Activated CD4-positive, CD25-positive, alpha-beta regulatory T cell (primary cell): ENCODE data around the gene ZSCAN10.

Source experiments
- DNase-seq, 4 experiments: peaks; one replicate each; lab custom pipeline; 2025; lab: John Stamatoyannopoulos, UW

ZSCAN10 gene

DNA sequence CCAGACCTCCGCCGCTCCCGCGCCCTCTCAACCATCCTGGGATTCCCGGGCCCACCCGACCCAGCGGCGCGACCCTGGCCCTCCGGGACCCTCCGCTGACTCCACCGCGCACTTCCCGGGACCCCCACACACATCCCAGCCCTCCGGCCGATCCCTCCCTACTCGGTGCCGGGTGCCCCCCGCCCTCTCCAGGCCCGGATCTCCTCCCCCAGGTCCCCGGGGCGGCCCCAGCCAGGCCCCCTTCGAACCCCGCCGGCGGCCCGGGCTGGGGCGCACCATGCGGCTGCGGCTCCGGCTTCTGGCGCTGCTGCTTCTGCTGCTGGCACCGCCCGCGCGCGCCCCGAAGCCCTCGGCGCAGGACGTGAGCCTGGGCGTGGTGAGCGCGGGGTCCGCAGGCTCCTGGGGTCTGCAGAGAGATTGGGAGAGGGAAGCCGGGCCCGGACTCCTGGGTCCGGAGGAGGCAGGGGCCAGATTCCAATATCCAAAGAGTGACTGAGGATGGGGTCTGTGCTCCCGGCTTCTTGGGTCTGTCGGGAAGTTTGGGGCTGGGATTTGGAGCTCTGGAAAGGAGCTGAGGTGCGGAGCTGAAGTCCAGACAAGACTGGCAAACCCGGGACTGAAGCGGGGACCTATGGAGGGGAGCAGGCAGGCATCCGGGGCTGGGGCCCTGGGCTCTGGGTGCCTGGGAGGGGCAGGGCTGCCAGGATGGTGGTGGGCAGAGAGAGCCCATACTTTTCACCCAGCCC, 52.3 kb downstream of the ZSCAN10 start:
- no peak for DNase-seq

DNA sequence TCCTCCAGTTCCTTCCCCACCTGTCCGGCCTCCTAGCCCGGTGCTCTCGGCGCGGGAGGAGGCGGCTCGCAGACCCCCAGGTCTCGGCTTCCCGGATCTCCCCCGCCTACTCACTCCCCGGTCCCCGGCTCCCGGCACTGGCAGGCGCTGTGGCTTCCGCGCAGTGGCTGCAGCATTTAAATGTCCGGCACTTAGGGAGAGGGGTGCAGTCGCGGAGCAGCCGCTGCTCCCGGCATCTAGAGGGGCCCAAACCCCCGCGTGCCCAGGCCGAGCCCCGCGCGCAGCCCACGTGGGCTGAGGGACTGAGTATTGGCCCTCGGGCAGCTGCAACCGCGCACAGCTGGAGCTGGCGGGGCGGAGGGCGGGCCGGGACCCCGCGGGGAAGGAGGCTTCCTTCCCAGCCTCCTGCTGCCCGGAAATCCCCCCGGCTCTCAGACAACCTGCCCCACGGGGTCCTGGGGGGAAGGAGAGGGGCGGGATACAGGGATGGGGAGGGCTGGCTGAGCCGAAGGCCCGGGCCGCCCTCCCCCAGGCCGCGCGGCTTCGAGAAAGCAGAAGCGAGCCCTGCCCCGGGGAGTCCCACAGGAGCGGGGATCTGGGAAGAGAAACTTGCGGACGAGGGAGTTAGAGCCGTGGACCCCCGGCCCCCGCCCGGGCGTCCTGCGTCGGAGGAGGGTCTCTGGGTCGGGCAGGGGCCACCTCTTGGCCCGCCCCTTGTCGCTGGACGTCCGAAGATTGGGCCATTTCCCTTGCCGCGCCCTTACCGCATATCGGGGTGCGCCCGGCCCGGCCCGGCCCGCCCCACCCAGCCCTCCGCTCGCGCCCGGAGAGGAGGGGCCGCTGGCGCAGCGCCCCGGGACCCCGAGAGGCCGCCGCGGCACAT, 53.1 kb downstream of the ZSCAN10 start, which contains the start of gene MMP25:
MMP25 (plus strand) TSS at position 804 of the 883 bp plus-strand sequence. CDS start 357 bp downstream, outside the sequence.
- DNase-seq: no peak

DNA sequence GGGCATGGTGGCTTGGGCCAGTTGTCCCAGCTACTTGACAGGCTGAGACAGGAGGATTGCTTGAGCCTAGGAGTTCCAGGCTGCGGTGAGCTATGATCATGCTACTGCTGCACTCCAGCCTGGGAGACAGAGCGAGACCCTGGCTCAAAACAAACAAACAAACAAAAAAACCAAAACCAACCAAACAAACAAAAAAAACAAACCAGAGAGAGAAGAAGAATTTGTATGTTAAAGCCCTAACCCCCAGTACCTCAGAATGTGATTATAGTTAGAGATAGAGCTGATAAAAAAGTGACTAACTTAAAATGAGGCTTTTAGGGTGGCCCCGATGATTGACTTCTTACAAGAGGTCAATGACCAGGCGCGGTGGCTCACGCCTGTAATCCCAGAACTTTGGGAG, 54.4 kb downstream of the ZSCAN10 start:
- no peak for DNase-seq

DNA sequence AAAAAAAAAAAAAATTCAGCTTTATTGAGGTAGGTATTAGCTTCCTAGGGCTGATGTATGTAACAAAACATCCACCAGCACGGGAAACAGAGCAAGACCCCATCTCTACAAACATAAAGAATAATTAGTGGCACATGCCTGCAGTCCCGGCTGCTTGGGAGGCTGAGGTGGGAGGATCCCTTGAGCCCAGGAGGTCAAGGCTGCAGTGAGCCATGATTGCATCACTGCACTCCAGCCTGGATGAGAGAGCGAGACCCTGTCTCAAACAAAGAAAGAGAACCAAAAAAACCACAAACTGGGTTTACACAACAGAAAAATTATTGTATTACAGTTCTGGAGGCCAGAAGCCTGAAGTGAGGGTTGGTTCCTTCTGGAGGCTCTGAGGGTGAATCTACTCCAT, 56.7 kb downstream of the ZSCAN10 start:
- DNase-seq: no peak

DNA sequence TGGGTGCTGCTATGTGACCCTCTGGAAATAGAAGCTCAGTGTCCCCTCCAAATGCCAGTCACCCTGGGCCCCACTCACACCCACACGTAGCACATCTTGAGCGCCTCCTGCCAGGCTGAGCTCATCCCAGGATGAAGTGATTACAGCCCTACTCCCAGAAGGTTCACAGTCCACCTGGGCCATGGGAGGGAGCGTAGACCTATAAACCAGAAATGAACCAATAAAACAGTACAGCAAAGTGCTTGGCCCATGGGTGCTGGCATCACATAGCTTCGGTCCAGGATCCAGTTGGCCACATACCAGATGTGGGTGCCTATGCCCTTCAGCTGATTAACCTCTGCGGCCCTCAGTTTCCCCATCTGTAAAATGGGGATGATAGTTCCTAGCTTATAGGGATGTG, 60.2 kb downstream of the ZSCAN10 start:
- DNase-seq: no peak
